ENCODE measurements around the gene TOR1A.
"Not testable (repeated sequence)": the region's sequence is repeated elsewhere in the genome, so short reads cannot be mapped to it uniquely, and the experiment has no call there.

TOR1A gene

DNA sequence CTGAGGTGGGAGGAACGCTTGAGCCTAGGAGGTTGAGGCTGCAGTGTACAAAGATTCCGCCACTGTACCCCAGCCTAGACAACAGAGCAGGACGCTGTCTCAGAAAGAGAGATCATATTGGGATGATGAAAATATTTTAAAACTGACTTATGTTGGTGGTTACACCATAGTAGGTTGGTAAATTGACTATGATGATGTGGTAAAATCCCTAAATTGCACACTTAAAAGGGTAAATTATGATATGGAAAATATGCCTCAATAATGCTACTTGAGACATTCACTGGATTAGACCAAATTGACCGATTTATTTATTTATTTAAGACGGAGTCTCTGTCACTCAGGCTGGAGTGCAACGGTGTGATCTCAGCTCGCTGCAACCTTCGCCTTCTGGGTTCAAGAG, 42.8 kb downstream of the TOR1A start:
- Histone ChIP-seq H3K27me3 (ENCODE audit: control insufficient read depth in 1 of 2, insufficient read depth in 2 of 2, low read length in 2 of 2) (no peaks in the 10 kb centered on the region), H3K4me1 (ENCODE audit: control insufficient read depth, insufficient read depth, low read length) (peaks cover 13% of the 10 kb centered on the region), H3K9ac (ENCODE audit: low read length in 2 of 2) (no peak overlapping the region), H3K9me3 (ENCODE audit: control insufficient read depth in 2 of 2, low read length in 2 of 2) (no peaks in the 10 kb centered on the region), H3K36me3 (ENCODE audit: control insufficient read depth in 2 of 2, insufficient read depth in 2 of 2, low read length in 2 of 2) (no peaks in the 10 kb centered on the region), H3K4me3 (ENCODE audit: low read length in 2 of 2) (no peak overlapping the region), H3K27ac (ENCODE audit: low read length) (no peak overlapping the region)

DNA sequence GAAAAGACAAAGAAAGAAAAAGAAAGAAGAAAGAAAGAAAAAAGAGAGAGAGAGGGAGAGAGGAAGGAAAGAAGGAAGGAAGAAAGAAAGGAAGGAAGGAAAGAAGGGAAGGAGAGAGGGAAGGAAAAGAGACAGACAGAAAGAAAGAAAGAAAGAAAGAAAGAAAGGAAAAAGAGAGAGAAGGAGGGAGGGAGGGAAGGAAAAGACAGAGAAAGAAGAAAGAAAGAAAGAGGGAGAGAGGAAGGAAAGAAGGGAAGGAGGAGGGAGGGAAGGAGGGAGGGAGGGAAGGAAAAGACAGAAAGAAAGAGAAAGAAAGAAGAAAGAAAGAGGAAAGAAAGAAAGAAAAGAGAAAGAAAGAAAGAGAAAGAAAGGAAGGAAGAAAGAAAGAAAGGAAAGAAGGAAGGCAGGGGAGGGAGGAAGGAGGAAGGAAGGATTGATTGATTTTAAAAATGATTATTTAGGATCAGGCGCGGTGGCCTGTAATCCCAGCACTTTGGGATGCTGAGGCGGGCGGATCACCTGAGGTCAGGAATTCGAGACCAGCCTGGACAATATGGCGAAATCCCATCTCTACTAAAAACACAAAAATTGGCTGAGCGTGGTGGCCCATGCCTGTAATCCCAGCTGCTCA, 44.3 kb downstream of the TOR1A start:
- no peaks in the 10 kb centered on the region for H3K9me3 ChIP-seq (ENCODE audit: control insufficient read depth in 2 of 2, low read length in 2 of 2)
- H3K9ac ChIP-seq (ENCODE audit: low read length in 2 of 2) = no peak overlapping the region
- no peaks in the 10 kb centered on the region for H3K27me3 ChIP-seq (ENCODE audit: control insufficient read depth in 1 of 2, insufficient read depth in 2 of 2, low read length in 2 of 2)
- H3K36me3 ChIP-seq (ENCODE audit: control insufficient read depth in 2 of 2, insufficient read depth in 2 of 2, low read length in 2 of 2) = no peaks in the 10 kb centered on the region
- H3K4me3 ChIP-seq (ENCODE audit: low read length in 2 of 2) = no peak overlapping the region
- H3K4me1 ChIP-seq (ENCODE audit: control insufficient read depth, insufficient read depth, low read length) = peaks cover 13% of the 10 kb centered on the region
- H3K27ac ChIP-seq (ENCODE audit: low read length) = no peak overlapping the region

DNA sequence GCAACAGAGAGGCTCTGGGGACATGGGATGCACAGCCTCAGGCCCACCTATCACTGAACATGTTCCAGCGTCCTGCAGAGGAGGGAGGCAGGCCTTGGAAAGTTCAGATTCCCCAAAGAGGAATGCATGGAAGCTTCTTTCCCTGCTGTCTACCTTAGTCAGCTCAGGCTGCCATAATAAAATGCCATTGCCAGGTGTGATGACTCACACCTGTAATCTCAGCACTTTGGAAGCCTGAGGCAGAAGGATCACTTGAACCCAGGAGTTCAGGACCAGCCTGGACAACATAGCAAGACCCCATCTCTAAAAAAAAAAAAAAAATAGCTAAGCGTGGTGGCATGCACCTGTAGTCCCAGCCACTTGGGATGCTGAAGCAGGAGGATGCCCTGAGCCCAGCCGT, 45.5 kb downstream of the TOR1A start:
- Histone ChIP-seq H3K36me3 (ENCODE audit: control insufficient read depth in 2 of 2, insufficient read depth in 2 of 2, low read length in 2 of 2) (no peaks in the 10 kb centered on the region), H3K9ac (ENCODE audit: low read length in 2 of 2) (no peak overlapping the region), H3K4me1 (ENCODE audit: control insufficient read depth, insufficient read depth, low read length) (peaks cover 13% of the 10 kb centered on the region), H3K4me3 (ENCODE audit: low read length in 2 of 2) (no peak overlapping the region), H3K9me3 (ENCODE audit: control insufficient read depth in 2 of 2, low read length in 2 of 2) (no peaks in the 10 kb centered on the region), H3K27me3 (ENCODE audit: control insufficient read depth in 1 of 2, insufficient read depth in 2 of 2, low read length in 2 of 2) (no peaks in the 10 kb centered on the region), H3K27ac (ENCODE audit: low read length) (no peak overlapping the region)

DNA sequence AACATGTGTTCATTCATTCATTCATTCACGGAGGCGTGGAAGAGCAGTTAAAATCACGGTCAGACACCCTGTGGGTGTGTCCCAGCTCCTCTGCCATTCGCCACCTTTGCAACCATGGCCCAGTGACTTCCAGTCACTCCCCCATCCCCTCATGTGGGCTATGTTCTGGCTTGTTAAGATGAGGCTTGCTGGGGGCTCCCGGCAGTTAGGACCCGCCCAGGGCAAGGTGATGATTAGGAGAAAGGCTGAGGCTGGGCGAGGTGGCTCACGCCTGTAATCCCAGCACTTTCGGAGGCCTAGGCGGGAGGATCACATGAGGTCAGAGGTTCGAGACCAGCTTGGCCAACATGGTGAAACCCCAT, 46.2 kb downstream of the TOR1A start:
- Histone ChIP-seq H3K36me3 (ENCODE audit: control insufficient read depth in 2 of 2, insufficient read depth in 2 of 2, low read length in 2 of 2) (no peaks in the 10 kb centered on the region), H3K9ac (ENCODE audit: low read length in 2 of 2) (peak overlapping the region in 1 of 2 donors; percentile 7), H3K9me3 (ENCODE audit: control insufficient read depth in 2 of 2, low read length in 2 of 2) (no peaks in the 10 kb centered on the region), H3K4me3 (ENCODE audit: low read length in 2 of 2) (no peak overlapping the region), H3K27me3 (ENCODE audit: control insufficient read depth in 1 of 2, insufficient read depth in 2 of 2, low read length in 2 of 2) (no peaks in the 10 kb centered on the region), H3K4me1 (ENCODE audit: control insufficient read depth, insufficient read depth, low read length) (peaks cover 13% of the 10 kb centered on the region), H3K27ac (ENCODE audit: low read length) (peak overlapping the region; percentile 46)

DNA sequence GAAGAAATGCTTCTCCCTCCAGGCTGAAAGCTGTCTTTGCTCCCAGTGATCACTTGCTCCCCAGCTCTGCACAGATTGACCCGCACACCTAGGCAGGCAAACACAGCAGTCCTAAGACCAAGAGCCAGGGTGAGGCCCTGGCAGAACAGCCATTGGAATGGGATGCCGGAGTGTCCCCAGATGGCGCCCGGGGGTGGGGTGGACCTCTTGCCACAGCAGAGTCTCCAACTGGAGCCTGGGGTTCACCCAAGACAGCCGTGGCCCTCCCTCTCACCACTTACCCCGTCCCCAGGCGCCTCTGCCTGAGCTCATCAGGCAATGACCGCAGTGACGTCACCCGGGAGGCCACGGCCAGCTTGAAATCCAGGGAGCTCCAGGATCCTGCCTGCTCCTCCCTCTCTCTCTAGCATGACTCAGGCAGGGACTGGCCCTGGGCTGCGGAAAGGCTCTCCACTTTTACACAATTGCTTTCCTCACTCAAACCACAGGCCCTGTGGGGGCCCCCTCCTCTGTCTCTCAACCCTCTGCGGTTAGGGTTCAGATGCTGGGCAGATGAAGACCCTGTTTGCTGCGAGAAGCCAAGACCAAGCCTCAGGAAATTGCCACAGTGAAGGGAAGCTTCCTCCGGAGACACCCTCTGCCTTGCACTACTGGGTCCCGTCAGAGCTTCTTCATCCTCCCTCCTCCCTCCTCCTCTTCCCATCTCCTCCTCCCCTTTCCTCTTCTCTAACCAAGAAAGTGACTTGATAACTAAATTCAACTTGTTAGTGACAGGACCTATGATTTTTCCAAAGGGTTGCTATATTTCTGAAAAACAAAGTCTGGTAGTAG, 46.8 kb downstream of the TOR1A start:
- H3K9ac ChIP-seq (ENCODE audit: low read length in 2 of 2) = peak overlapping the region in 1 of 2 donors; percentile 7
- H3K27ac ChIP-seq (ENCODE audit: low read length) = peak overlapping the region; percentile 46

DNA sequence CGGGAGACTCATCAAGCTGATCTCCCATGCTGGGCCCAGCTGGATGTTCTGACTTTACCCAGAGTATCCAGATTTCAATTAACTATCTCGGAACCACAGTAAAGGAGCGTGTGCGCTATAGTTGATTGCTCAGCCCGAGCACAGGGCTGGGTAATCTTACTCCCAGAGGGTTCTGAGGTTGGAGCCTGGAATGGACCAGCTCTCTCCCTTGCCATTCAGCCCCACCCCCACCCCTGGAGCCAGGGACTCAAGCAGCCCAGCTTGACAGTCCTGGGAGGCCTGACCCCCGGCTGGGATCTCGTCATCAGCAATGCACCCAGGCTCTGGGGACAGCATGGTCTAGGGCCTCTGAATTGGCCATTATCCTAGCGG, 47.4 kb downstream of the TOR1A start:
- Histone ChIP-seq H3K9ac (ENCODE audit: low read length in 2 of 2) (no peak overlapping the region), H3K4me3 (ENCODE audit: low read length in 2 of 2) (no peak overlapping the region), H3K27ac (ENCODE audit: low read length) (peak overlapping the region; percentile 46), H3K9me3 (ENCODE audit: control insufficient read depth in 2 of 2, low read length in 2 of 2) (no peaks in the 10 kb centered on the region), H3K36me3 (ENCODE audit: control insufficient read depth in 2 of 2, insufficient read depth in 2 of 2, low read length in 2 of 2) (no peaks in the 10 kb centered on the region), H3K4me1 (ENCODE audit: control insufficient read depth, insufficient read depth, low read length) (peaks cover 13% of the 10 kb centered on the region), H3K27me3 (ENCODE audit: control insufficient read depth in 1 of 2, insufficient read depth in 2 of 2, low read length in 2 of 2) (no peaks in the 10 kb centered on the region)

More for the DNA sequence above, 46.8 kb downstream of the TOR1A start:
- Histone ChIP-seq H3K27me3 (ENCODE audit: control insufficient read depth in 1 of 2, insufficient read depth in 2 of 2, low read length in 2 of 2) (no peaks in the 10 kb centered on the region), H3K9me3 (ENCODE audit: control insufficient read depth in 2 of 2, low read length in 2 of 2) (no peaks in the 10 kb centered on the region), H3K4me3 (ENCODE audit: low read length in 2 of 2) (peak overlapping the region in 1 of 2 donors; percentile 40), H3K4me1 (ENCODE audit: control insufficient read depth, insufficient read depth, low read length) (peaks cover 13% of the 10 kb centered on the region), H3K36me3 (ENCODE audit: control insufficient read depth in 2 of 2, insufficient read depth in 2 of 2, low read length in 2 of 2) (no peaks in the 10 kb centered on the region)

DNA sequence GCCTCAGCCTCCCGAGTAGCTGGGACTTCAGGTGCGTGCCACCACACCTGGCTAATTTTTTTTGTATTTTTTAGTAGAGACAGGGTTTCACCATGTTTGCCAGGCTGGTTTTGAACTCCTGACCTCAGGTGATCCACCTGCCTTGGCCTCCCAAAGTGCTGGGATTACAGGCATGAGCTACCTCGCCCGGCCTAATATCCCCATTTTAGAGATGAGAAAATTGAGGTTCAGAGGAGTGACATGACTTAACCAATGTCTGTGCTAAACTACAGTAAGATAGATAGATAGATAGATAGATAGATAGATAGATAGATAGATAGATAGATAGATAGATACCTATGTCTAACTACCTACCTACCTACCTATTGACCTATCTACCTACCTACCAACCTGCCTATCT, 47.8 kb downstream of the TOR1A start:
- not testable (repeated sequence) for H3K27ac ChIP-seq (ENCODE audit: low read length); H3K9me3 ChIP-seq (ENCODE audit: control insufficient read depth in 2 of 2, low read length in 2 of 2); H3K27me3 ChIP-seq (ENCODE audit: control insufficient read depth in 1 of 2, insufficient read depth in 2 of 2, low read length in 2 of 2); H3K36me3 ChIP-seq (ENCODE audit: control insufficient read depth in 2 of 2, insufficient read depth in 2 of 2, low read length in 2 of 2); H3K9ac ChIP-seq (ENCODE audit: low read length in 2 of 2); H3K4me3 ChIP-seq (ENCODE audit: low read length in 2 of 2)
- peaks cover 13% of the 10 kb centered on the region for H3K4me1 ChIP-seq (ENCODE audit: control insufficient read depth, insufficient read depth, low read length)

DNA sequence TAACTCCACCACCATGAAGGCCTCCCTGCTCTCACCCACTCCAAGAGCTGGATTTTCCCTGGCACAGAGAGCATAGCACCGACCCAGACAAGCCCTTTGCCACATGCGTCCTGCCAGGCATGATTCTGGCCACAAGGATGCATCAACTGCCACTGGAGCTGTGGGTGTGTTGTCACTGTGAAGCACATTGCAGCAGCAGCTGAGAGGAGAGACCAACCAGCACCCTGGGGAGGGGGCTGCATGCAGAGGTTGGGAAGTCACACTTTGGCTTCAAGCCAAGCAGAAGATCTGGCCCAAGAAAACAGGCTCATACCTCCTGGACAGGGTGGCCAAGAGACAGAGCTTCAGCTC, 48.5 kb downstream of the TOR1A start:
- Histone ChIP-seq H3K27ac (ENCODE audit: low read length) (no peak overlapping the region), H3K9me3 (ENCODE audit: control insufficient read depth in 2 of 2, low read length in 2 of 2) (no peaks in the 10 kb centered on the region), H3K4me3 (ENCODE audit: low read length in 2 of 2) (no peak overlapping the region), H3K9ac (ENCODE audit: low read length in 2 of 2) (no peak overlapping the region), H3K4me1 (ENCODE audit: control insufficient read depth, insufficient read depth, low read length) (peaks cover 13% of the 10 kb centered on the region), H3K27me3 (ENCODE audit: control insufficient read depth in 1 of 2, insufficient read depth in 2 of 2, low read length in 2 of 2) (no peaks in the 10 kb centered on the region), H3K36me3 (ENCODE audit: control insufficient read depth in 2 of 2, insufficient read depth in 2 of 2, low read length in 2 of 2) (no peaks in the 10 kb centered on the region)

DNA sequence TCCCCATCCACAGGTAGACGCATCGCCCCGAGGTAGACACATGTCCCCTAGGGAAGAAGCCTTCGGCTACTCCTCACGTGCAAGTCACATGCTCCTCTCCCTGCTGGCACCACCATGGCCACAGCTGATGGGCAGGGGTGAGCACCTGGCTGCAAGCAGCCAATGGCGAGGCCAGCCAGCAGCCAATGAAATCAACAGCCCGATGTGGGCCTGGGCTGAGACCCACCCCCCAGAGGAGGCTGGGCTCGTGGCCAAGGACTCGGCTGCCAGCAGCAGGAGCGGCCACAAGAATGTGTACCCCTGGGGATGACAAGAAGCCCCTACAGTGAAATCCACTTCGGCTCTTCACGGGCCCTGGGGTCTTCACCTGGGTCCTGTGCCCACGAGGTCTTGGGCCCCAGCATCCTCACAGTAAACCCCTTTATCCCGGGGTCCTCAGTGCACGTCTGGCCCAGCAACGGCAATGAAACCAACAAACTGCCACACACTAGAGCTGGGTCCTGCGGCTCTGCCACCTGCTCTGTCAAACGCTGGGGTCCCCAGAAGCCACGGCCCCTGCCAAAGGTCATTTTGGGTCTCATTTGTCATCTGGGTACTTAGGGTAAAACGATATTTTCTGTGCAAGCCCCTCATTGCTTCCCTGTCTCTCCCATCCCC, 49.0 kb downstream of the TOR1A start:
- Histone ChIP-seq H3K4me1 (ENCODE audit: control insufficient read depth, insufficient read depth, low read length) (peaks cover 13% of the 10 kb centered on the region), H3K27me3 (ENCODE audit: control insufficient read depth in 1 of 2, insufficient read depth in 2 of 2, low read length in 2 of 2) (no peaks in the 10 kb centered on the region), H3K9ac (ENCODE audit: low read length in 2 of 2) (no peak overlapping the region), H3K4me3 (ENCODE audit: low read length in 2 of 2) (no peak overlapping the region), H3K9me3 (ENCODE audit: control insufficient read depth in 2 of 2, low read length in 2 of 2) (no peaks in the 10 kb centered on the region), H3K27ac (ENCODE audit: low read length) (no peak overlapping the region), H3K36me3 (ENCODE audit: control insufficient read depth in 2 of 2, insufficient read depth in 2 of 2, low read length in 2 of 2) (no peaks in the 10 kb centered on the region)

DNA sequence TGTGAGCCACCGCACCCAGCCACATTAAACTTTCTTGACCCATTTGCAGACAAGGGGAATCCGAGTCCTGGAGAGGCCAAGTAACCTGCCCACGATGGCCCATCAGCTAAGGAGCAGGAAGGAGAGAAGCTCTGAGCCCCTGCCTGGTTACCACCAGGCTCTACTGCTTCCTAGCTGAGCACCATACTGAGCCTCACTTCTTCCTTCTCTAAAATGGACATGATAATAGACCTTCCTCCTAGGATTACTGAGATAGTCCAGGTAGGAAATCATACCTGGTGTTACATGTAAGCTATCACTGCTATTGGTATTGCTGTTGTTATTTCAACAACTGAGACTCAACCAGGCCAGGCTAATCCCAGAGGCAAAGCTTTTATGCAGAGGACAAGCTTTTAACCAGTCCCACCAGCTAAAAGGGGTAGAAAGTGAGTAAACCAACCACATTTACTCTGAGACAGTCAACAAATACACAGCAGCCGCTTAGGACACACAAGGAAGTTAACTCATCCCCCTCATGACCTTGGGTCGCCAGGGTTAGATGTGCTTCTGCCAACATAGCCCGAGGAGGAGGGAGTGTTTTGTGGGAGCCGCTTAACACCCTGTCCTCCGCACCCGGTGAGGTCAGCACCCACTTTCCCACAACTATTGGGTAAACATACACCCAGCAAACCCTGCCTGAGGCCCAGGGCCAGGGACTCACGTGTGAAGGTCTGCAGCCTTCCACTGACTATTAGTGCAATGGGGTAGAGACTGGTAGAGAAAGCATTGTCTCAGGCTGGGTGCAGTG, 50.5 kb downstream of the TOR1A start:
- Histone ChIP-seq H3K4me3 (ENCODE audit: low read length in 2 of 2) (no peak overlapping the region), H3K27ac (ENCODE audit: low read length) (no peak overlapping the region)

More for the DNA sequence above, 50.5 kb downstream of the TOR1A start:
- Histone ChIP-seq H3K27me3 (ENCODE audit: control insufficient read depth in 1 of 2, insufficient read depth in 2 of 2, low read length in 2 of 2) (no peaks in the 10 kb centered on the region), H3K9me3 (ENCODE audit: control insufficient read depth in 2 of 2, low read length in 2 of 2) (no peaks in the 10 kb centered on the region), H3K36me3 (ENCODE audit: control insufficient read depth in 2 of 2, insufficient read depth in 2 of 2, low read length in 2 of 2) (no peaks in the 10 kb centered on the region), H3K9ac (ENCODE audit: low read length in 2 of 2) (no peak overlapping the region), H3K4me1 (ENCODE audit: control insufficient read depth, insufficient read depth, low read length) (peaks cover 13% of the 10 kb centered on the region)

Measured in stomach smooth muscle (tissue), 2 donors.